CD4-positive, alpha-beta memory T cell (primary cell): ENCODE measurements around the gene SPG11. TPM values are rescaled to one million over a fixed set of nuclear protein-coding genes. Genes with fewer than 3 reads are reported as not detected.

Source experiments
- CTCF ChIA-PET: fragments of 350-600 bp; sonication (Branson Sonifier 250); formaldehyde crosslinking; loops from one replicate; lab custom pipeline; 2021; ENCODE audit warnings: inconsistent platforms; ENCODE audit not compliant: partially characterized antibody; lab: Charles Lee
- POLR2A ChIA-PET: fragments of 350-600 bp; sonication (Branson Sonifier 250); formaldehyde crosslinking; loops from one replicate; lab custom pipeline; 2021; ENCODE audit not compliant: partially characterized antibody; lab: Charles Lee
- DNase-seq, 5 donors: peaks; one replicate each; pipeline versions ENCODE4 v3.0.0 to v3.0.0-alpha.2; 2020 to 2022; ENCODE audit warnings: mixed read lengths in 1 of 5
- H3K27ac ChIP-seq: one replicate; pipeline ENCODE4 v1.7.0; 2013; ENCODE audit warnings: low read depth, low read length
- H3K27me3 ChIP-seq: 2 replicates; pipeline ENCODE4 v1.7.0; 2013; ENCODE audit warnings: mild to moderate bottlenecking, low read length, moderate library complexity; ENCODE audit not compliant: insufficient read depth
- H3K36me3 ChIP-seq: 2 replicates; pipeline ENCODE4 v1.7.0; 2013; ENCODE audit warnings: mild to moderate bottlenecking, low read length, moderate library complexity; ENCODE audit not compliant: insufficient read depth
- H3K4me1 ChIP-seq: 2 replicates; pipeline ENCODE4 v1.7.0; 2013; ENCODE audit warnings: mild to moderate bottlenecking, low read length, moderate library complexity; ENCODE audit not compliant: insufficient read depth
- H3K4me3 ChIP-seq, 2 donors: one replicate each; pipeline ENCODE4 v1.7.0; 2013; ENCODE audit warnings: low read length in 2 of 2, mild to moderate bottlenecking in 1 of 2
- H3K9me3 ChIP-seq, 2 donors: one replicate each; pipeline ENCODE4 v1.7.0; 2013; ENCODE audit warnings: low read length in 2 of 2, control low read depth in 1 of 2; ENCODE audit not compliant: control insufficient read depth in 1 of 2
- H3K27ac Mint-ChIP-seq, 7 donors: one replicate each; pipeline ENCODE4 v1.8.0; 2020 to 2021; ENCODE audit warnings: mixed read lengths in 7 of 7, mild to moderate bottlenecking in 6 of 7, inconsistent platforms in 3 of 7, moderate library complexity in 3 of 7
- H3K27me3 Mint-ChIP-seq, 2 donors: one replicate each; pipeline ENCODE4 v1.8.0; 2020 to 2021; ENCODE audit warnings: mixed read lengths in 2 of 2
- H3K36me3 Mint-ChIP-seq, 2 donors: one replicate each; pipeline ENCODE4 v1.8.0; 2020 to 2021; ENCODE audit warnings: mixed read lengths in 2 of 2, inconsistent platforms in 1 of 2, mild to moderate bottlenecking in 1 of 2
- H3K4me1 Mint-ChIP-seq, 4 donors: one replicate each; pipeline ENCODE4 v1.8.0; 2020 to 2021; ENCODE audit warnings: mixed read lengths in 4 of 4, mild to moderate bottlenecking in 1 of 4
- H3K4me3 Mint-ChIP-seq, 8 donors: one replicate each; pipeline ENCODE4 v1.8.0; 2020 to 2021; ENCODE audit warnings: mixed read lengths in 8 of 8, mild to moderate bottlenecking in 7 of 8, moderate library complexity in 6 of 8, inconsistent platforms in 3 of 8
- H3K9me3 Mint-ChIP-seq, 8 donors: one replicate each; pipeline ENCODE4 v1.8.0; 2020 to 2021; ENCODE audit warnings: mixed read lengths in 8 of 8, mild to moderate bottlenecking in 5 of 8, inconsistent platforms in 3 of 8, moderate library complexity in 1 of 8
- intact Hi-C: fragments of 100-400 bp; cut with micrococcal nuclease; formaldehyde crosslinking; loops from one replicate; pipeline ENCODE4 v1.15.1; 2023
- polyA plus RNA-seq, 2 donors: library from polyadenylated mRNA; unstranded; fragments of 300-500 nt; fragmentation: Illumina TruSeq; gene quantifications; one replicate each; pipeline ENCODE4 v1.2.3, GENCODE V29; 2021
- total RNA-seq, 2 experiments: library from RNA; stranded (reverse); gene quantifications; one replicate each; pipeline ENCODE4 v1.2.3, GENCODE V29; 2021

The SPG11 gene
- total and polyA plus RNA-seq, 4 experiments from 2014 or later: 12.2 to 121 (median 69.3) TPM

- H3K4me1 Mint-ChIP-seq: peaks cover 22 to 34% (median 32%) of the 10 kb centered on the region in 4 donors
- peaks cover 37 to 51% of the 10 kb centered on the region in 2 donors for H3K36me3 Mint-ChIP-seq
- H3K4me3 ChIP-seq: no peak overlapping the region
- H3K27ac ChIP-seq: no peak overlapping the region
- no peaks in the 10 kb centered on the region for H3K27me3 Mint-ChIP-seq
- peaks cover 25% of the 10 kb centered on the region for H3K36me3 ChIP-seq
- no peak overlapping the region for H3K27ac Mint-ChIP-seq
- H3K4me3 Mint-ChIP-seq: no peak overlapping the region
- H3K4me1 ChIP-seq: peaks cover 13% of the 10 kb centered on the region
- no peaks in the 10 kb centered on the region for H3K9me3 ChIP-seq
- CTCF ChIA-PET: interaction anchor here (0.5 to 12.5 kb wide), 4 partner anchors 64 to 74 kb away, joined by 3 to 821 read pairs (median 4); partner anchors contain the start of genes B2M, PATL2 and TRIM69
- no peaks in the 10 kb centered on the region for H3K27me3 ChIP-seq
- no peaks in the 10 kb centered on the region for H3K9me3 Mint-ChIP-seq
- intact Hi-C loops: no loop called here
- POLR2A ChIA-PET: interaction anchor here (0.6 to 51.9 kb wide), 3 partner anchors 34 to 95 kb away, joined by 3 to 5737 read pairs (median 3); partner anchors contain the start of genes B2M, PATL2 and TRIM69
- no peak for DNase-seq
These were observed 6.5 kb downstream of the SPG11 start for GRCh38 chr15:44656913-44657312.

GRCh38 chr15:44656298-44656697 lies 7.2 kb downstream of the SPG11 start:
- no peak for DNase-seq
- CTCF ChIA-PET: interaction anchor here (1.2 to 12.5 kb wide), 2 partner anchors 64 to 67 kb away, joined by 3 to 821 read pairs; partner anchors contain the start of genes B2M, PATL2 and TRIM69
- H3K9me3 ChIP-seq: no peaks in the 10 kb centered on the region
- H3K4me3 ChIP-seq: no peak overlapping the region
- Mint-ChIP-seq H3K27me3 (no peaks in the 10 kb centered on the region), H3K9me3 (no peaks in the 10 kb centered on the region), H3K4me1 (peaks cover 25 to 34% (median 28%) of the 10 kb centered on the region in 4 donors), H3K36me3 (peaks cover 42 to 57% of the 10 kb centered on the region in 2 donors), H3K4me3 (no peak overlapping the region), H3K27ac (peak overlapping the region in 4 of 7 donors; percentile 39 to 76 (median 66))
- POLR2A ChIA-PET: interaction anchor here (0.9 to 51.9 kb wide), 2 partner anchors 34 to 66 kb away, joined by 3 to 5737 read pairs; partner anchors contain the start of genes B2M, PATL2 and TRIM69
- intact Hi-C loops: no loop called here
- no peaks in the 10 kb centered on the region for H3K27me3 ChIP-seq
- peaks cover 31% of the 10 kb centered on the region for H3K36me3 ChIP-seq
- peaks cover 8% of the 10 kb centered on the region for H3K4me1 ChIP-seq
- H3K27ac ChIP-seq: no peak overlapping the region

DNA sequence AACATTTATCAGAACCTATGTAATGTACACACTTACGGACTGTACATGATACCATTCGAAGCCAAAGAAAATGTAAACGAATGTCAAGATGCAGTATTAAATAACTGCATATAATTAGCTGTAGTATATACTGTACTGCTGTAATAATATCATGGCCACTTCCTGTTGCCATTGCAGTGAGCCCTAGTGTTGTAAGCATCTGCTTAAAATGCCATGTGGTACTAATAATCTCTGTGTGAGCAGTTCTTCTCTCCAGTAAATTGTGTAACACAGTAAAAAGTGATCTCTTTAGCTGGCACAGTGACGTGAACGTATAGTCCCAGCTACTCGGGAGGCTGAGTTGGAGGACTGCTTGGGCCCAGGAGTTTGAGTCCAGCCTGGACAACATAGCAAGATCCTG lies 8.6 kb downstream of the SPG11 start:
- H3K4me1 Mint-ChIP-seq: peaks cover 22 to 29% (median 25%) of the 10 kb centered on the region in 4 donors
- H3K27me3 Mint-ChIP-seq: no peaks in the 10 kb centered on the region
- Histone ChIP-seq H3K27ac (no peak overlapping the region), H3K4me3 (no peak overlapping the region), H3K36me3 (peaks cover 36% of the 10 kb centered on the region), H3K27me3 (no peaks in the 10 kb centered on the region), H3K9me3 (no peaks in the 10 kb centered on the region), H3K4me1 (no peaks in the 10 kb centered on the region)
- H3K4me3 Mint-ChIP-seq: no peak overlapping the region
- intact Hi-C loops: no loop called here
- H3K9me3 Mint-ChIP-seq: no peaks in the 10 kb centered on the region
- CTCF ChIA-PET: interaction anchor here (1.0 to 1.6 kb wide), 2 partner anchors 62 to 84 kb away, joined by 3 to 8 read pairs; no protein-coding TSS in a partner anchor
- H3K27ac Mint-ChIP-seq: no peak overlapping the region
- POLR2A ChIA-PET: interaction anchor here (1.2 to 51.9 kb wide), 3 partner anchors 8 to 68 kb away, joined by 6 to 5737 read pairs (median 9); partner anchors contain the start of genes B2M, PATL2, SPG11 and TRIM69
- H3K36me3 Mint-ChIP-seq: peaks cover 44 to 63% of the 10 kb centered on the region in 2 donors
- DNase-seq: no peak

GRCh38 chr15:44647637-44648036 lies 15.8 kb downstream of the SPG11 start:
- H3K9me3 Mint-ChIP-seq: peaks cover 0 to 5% (median 0%) of the 10 kb centered on the region in 8 donors
- H3K27me3 Mint-ChIP-seq: no peaks in the 10 kb centered on the region
- CTCF ChIA-PET: interaction anchor here (0.6 to 0.8 kb wide), 2 partner anchors 70 to 90 kb away, joined by 3 to 4 read pairs; no protein-coding TSS in a partner anchor
- intact Hi-C loops: no loop called here
- peak overlapping the region in 3 of 7 donors; percentile 39 to 74 (median 65) for H3K27ac Mint-ChIP-seq
- H3K4me3 Mint-ChIP-seq: peak overlapping the region in 1 of 8 donors; percentile 8
- Histone ChIP-seq H3K27me3 (no peaks in the 10 kb centered on the region), H3K4me1 (peaks cover 18% of the 10 kb centered on the region), H3K4me3 (no peak overlapping the region), H3K9me3 (no peaks in the 10 kb centered on the region), H3K36me3 (peaks cover 35% of the 10 kb centered on the region), H3K27ac (no peak overlapping the region)
- POLR2A ChIA-PET: interaction anchor here (2.6 to 51.9 kb wide), 2 partner anchors 16 to 75 kb away, joined by 16 to 5737 read pairs; partner anchors contain the start of genes B2M, PATL2, SPG11 and TRIM69
- no peak for DNase-seq
- H3K4me1 Mint-ChIP-seq: peaks cover 38 to 59% (median 49%) of the 10 kb centered on the region in 4 donors
- peaks cover 58 to 63% of the 10 kb centered on the region in 2 donors for H3K36me3 Mint-ChIP-seq

GRCh38 chr15:44647036-44647435 lies 16.4 kb downstream of the SPG11 start:
- CTCF ChIA-PET: interaction anchor here (0.6 kb wide), 1 partner anchor 69 kb away, joined by 4 read pairs; no protein-coding TSS in a partner anchor
- DNase-seq: no peak
- Mint-ChIP-seq H3K27me3 (no peaks in the 10 kb centered on the region), H3K4me1 (peaks cover 40 to 59% (median 48%) of the 10 kb centered on the region in 4 donors), H3K9me3 (peaks cover 0 to 5% (median 0%) of the 10 kb centered on the region in 8 donors), H3K4me3 (no peak overlapping the region), H3K36me3 (peaks cover 58 to 61% of the 10 kb centered on the region in 2 donors), H3K27ac (peak overlapping the region in 4 of 7 donors; percentile 14 to 74 (median 40))
- intact Hi-C loops: no loop called here
- Histone ChIP-seq H3K4me1 (peaks cover 19% of the 10 kb centered on the region), H3K9me3 (no peaks in the 10 kb centered on the region), H3K36me3 (peaks cover 33% of the 10 kb centered on the region), H3K4me3 (no peak overlapping the region), H3K27ac (no peak overlapping the region), H3K27me3 (no peaks in the 10 kb centered on the region)
- POLR2A ChIA-PET: interaction anchor here (0.5 to 51.9 kb wide), 3 partner anchors 16 to 129 kb away, joined by 3 to 5737 read pairs (median 16); partner anchors contain the start of genes B2M, PATL2, SPG11 and TRIM69

GRCh38 chr15:44646460-44646859 lies 17.0 kb downstream of the SPG11 start:
- Mint-ChIP-seq H3K36me3 (peaks cover 59 to 60% of the 10 kb centered on the region in 2 donors), H3K9me3 (peaks cover 0 to 5% (median 0%) of the 10 kb centered on the region in 8 donors), H3K27ac (peak overlapping the region in 4 of 7 donors; percentile 2 to 28 (median 9)), H3K27me3 (no peaks in the 10 kb centered on the region), H3K4me3 (peak overlapping the region in 1 of 8 donors; percentile 32), H3K4me1 (peaks cover 39 to 62% (median 50%) of the 10 kb centered on the region in 4 donors)
- Histone ChIP-seq H3K27ac (no peak overlapping the region), H3K9me3 (no peaks in the 10 kb centered on the region), H3K36me3 (peaks cover 28% of the 10 kb centered on the region), H3K27me3 (no peaks in the 10 kb centered on the region), H3K4me3 (no peak overlapping the region), H3K4me1 (peaks cover 19% of the 10 kb centered on the region)
- DNase-seq: no peak
- intact Hi-C loops: no loop called here
- POLR2A ChIA-PET: interaction anchor here (0.5 to 51.9 kb wide), 2 partner anchors 76 to 129 kb away, joined by 3 to 5737 read pairs; partner anchors contain the start of genes B2M, PATL2 and TRIM69
- CTCF ChIA-PET: no interaction called here

DNA sequence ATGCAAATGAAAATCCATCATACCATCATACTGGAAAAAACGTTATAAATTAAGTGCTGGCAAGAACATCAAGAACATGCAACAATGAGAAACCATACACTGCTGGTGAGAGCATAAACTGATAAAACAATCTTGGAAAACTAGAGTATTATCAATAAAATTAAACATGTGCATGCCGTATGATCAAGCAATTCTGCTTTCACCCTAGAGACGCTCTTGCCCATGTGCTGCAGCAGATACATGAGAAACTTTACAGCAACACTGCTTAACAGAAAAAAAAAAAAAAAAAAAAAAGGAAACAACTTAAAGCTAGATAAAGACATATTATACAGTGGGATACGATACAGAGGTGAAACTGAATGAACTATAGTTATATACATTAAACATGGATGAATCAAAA lies 21.8 kb downstream of the SPG11 start:
- H3K27me3 Mint-ChIP-seq: no peaks in the 10 kb centered on the region
- peaks cover 5% of the 10 kb centered on the region for H3K36me3 ChIP-seq
- no peaks in the 10 kb centered on the region for H3K27me3 ChIP-seq
- H3K4me3 Mint-ChIP-seq: no peak overlapping the region
- H3K9me3 ChIP-seq: no peaks in the 10 kb centered on the region
- H3K36me3 Mint-ChIP-seq: peaks cover 41 to 52% of the 10 kb centered on the region in 2 donors
- H3K4me3 ChIP-seq: no peak overlapping the region
- ChIA-PET CTCF (interaction anchor here (1.4 kb wide), 1 partner anchor 94 kb away, joined by 4 read pairs; the partner anchor contains the start of gene TRIM69), POLR2A (interaction anchor here (1.3 to 51.9 kb wide), 2 partner anchors 70 to 81 kb away, joined by 4 to 5737 read pairs; partner anchors contain the start of genes B2M, PATL2 and TRIM69)
- intact Hi-C loops: no loop called here
- H3K27ac ChIP-seq: no peak overlapping the region
- H3K4me1 ChIP-seq: peaks cover 10% of the 10 kb centered on the region
- no peak for DNase-seq
- H3K9me3 Mint-ChIP-seq: peaks cover 0 to 5% (median 0%) of the 10 kb centered on the region in 8 donors
- H3K4me1 Mint-ChIP-seq: peaks cover 26 to 42% (median 39%) of the 10 kb centered on the region in 4 donors
- H3K27ac Mint-ChIP-seq: peak overlapping the region in 2 of 7 donors; percentile 18 to 74
